GM12874 (cell line): ENCODE data around the gene MLC1.

Experiments
- CTCF ChIP-seq: IDR thresholded peaks from 2 replicates; pipeline ENCODE4 v1.5.1; 2011; ENCODE audit warnings: low read depth, mild to moderate bottlenecking, control low read depth, low read length, moderate library complexity; ENCODE audit not compliant: insufficient read depth

Gene MLC1

GRCh38 chr22:50101870-50102565 is 16.8 kb upstream of the MLC1 start:
- no peak for TF ChIP-seq CTCF

- TF ChIP-seq CTCF = no peak
These were observed 12.8 kb upstream of the MLC1 start for GRCh38 chr22:50098052-50098451.

GRCh38 chr22:50092342-50092741 is 7.1 kb upstream of the MLC1 start:
- TF ChIP-seq CTCF = no peak

GRCh38 chr22:50091092-50091768 is 6.0 kb upstream of the MLC1 start:
- TF ChIP-seq CTCF = no peak

GRCh38 chr22:50090412-50090714 is 5.1 kb upstream of the MLC1 start:
- no peak for TF ChIP-seq CTCF

GRCh38 chr22:50089682-50090411 is 4.6 kb upstream of the MLC1 start, which contains the start of gene MOV10L1:
Gene MOV10L1 (plus strand): TSS chr22:50090006. CDS start chr22:50090089, 83 bp downstream.
- TF ChIP-seq CTCF = no peak

GRCh38 chr22:50089231-50089630 is 4.0 kb upstream of the MLC1 start:
- no peak for TF ChIP-seq CTCF
